Measurements from ENCODE around the gene NRARP.

Gene NRARP

DNA sequence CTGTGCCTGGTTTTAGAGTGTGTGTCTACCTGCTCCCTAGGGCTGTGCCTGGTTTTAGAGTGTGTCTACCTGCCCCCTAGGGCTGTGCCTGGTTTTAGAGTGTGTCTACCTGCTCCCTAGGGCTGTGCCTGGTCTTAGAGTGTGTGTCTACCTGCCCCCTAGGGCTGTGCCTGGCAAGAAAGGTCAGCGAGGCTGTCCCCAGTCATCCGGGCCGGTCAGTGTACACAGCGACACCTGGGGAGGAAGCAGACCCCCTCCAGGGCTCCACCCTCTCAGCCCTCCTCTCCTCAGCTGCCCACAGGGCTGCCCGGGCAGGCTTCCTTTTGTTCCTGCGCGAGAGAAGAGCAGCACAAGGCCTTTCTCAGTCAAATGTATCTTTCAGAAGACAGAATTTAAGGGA lies 4.1 kb downstream of the NRARP start:
- no peak for DNase-seq

DNA sequence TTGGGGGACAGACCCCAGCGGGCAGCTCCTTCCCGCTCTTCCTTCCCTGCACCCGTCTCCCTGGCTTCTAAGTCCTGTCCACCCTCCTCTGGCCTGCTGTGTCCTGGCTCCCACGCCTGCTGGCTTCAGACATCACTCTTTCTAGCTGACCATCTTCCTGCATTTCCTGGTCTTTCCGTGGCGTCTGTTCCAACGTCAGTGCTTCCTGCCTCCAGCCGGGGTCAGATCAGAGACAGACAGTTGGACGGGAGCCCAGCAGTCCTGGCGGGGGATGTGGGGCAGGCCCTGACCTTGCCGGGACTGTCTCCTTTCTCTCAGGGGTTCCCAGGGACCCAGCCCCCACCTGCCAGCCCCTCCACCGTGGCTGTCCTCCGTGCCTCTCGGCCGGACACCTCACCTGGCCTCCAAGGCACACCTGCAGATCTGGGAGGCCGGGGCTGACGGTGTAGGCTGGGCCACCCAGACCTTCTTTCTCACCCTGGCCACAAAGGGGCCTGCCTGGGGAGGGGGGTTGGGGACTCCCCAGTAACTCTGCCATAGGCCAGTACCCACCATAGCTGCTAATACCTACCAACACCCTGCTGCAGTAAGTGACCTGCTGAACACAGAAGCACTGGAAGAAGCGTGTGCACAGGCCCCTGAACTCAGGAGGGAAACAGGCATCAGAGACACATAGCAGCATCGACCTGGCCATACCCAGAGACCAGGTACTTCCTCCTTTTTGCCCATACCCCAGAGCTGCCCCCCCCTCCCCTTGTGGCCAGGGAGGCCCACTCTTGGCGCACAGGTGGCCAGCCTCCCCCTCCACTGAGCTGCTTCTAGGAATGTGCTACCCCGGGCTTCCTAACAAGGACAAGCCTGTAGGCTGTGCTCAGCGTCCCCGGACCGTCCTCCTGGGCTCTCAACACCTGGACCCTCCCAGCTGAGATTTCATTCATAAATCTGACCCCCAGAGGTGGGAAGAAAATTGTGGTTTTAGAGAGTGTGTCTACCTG lies 5.1 kb downstream of the NRARP start:
- DNase-seq, result no peak

DNA sequence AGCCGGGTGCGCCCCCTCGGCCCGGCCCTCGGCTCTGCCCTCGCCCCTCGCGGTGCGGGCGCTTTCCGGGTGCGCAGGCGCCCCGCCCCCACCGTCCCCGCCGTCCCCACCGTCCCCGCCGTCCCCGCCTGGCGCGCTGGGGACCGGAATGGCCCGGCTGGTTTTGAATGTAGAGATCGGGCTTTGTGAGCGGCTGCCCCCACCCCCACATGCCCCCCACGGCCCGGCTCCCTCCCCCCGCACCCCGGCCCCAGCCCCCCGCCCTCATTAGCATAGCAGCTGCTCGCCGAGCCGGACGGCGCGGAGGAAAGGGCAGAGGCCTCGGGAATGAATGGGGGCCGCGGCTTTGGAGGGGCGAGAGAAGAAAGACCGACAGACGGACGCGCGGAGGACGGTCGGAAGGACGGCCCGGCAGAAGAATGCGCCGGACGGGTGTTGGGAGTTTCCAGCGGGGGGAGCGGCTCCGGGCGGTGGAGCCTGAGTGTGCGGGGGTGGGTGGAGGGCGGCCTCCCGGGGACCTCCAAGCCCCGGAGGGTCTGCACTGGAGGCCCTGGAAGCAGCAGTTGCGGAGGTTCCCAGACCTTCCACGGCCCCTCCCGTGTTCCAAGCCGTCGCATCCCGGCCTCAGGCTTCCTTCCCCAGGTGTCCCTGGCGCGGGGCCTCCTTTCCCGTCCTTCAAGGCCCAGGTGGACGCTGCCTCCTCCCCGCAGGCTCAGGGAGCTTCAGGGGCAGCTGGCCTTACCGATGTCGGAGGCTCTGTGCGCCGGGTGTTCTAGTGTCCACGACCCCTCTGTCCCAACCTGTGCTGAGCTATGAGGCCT lies 6.0 kb downstream of the NRARP start:
- DNase-seq, result no peak

DNA sequence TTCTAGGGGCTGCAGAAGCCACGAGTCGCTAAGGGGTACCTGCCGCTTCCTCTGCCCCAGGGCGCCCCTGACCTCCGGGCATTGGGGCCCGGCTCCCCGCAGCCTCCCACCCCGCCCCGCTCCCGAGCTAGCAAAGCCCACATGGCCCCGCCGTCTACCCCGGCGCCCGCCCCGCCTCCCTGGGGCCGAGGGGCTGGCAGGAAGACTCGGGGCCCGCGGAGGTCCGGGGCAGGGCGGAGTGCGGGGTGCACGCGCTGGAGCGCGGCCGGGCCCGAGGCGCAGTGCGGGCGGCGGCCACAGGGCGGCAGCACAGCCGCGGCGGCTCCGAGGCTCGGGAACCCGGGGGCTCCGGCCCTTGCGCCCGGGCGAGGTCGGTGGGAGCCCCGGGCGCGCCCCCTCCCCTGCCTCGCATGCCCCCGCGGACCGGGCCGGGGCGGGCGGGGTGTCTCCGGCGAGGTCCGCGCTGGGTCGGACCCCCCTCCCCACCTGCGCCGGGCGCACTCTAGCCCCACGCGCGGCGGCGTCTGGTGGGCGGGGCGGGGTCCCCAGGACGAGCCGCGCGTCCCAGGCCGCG lies 6.7 kb downstream of the NRARP start:
- no peak for DNase-seq

DNA sequence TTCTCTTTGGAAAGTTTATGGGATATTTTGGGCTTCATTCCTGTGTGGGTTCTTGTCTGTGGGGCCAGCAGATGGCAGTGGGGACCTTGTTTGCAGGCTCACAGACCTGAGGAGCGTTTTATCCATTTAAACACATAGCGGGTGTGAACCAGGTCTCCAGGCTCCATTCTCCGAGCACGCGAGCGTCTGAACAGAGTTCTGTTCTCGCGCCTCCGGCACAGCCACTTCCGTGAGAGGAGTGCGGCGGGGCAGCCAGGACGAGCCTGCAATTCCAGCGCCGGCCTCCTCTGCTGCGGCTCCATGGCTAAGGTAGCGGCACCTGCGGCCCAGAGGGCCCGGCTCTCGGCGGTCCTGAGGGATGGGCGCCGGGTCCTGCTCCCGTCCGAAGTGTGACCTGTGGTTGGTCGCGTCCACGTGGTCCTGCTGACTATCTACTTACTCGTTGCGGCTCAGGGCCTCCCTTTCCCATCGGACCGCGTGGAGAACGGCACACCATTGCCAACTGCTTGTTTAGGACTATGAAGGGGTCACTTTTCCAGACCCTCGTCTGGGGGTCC lies 7.3 kb downstream of the NRARP start:
- no peak for DNase-seq

DNA sequence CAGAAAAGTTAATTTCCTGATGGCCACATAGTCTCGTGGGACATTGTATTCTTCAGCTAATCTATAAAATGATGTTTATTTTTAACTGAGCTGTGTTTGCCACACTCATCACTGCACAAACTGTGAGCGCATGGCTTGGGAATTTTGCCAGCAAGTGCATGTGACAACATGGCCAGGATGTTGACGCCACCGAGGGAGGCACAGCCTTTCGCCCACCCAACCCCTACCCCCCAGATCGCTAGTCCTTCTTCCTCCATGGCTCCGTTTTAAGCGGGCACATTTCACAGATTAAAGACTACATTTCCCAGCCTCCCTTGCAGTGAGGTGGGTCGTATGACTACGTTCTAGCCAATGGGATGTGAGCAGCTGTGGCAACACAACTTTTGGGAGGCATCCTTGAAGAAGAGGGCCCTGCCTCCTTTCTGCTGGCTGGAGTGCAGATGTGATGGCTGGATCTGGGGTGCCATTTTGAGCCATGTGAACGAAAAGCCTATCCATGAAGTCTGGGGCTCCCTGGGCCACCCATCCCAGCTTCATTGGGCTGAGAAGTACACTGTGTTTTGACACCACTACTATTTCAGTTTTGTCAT lies 7.9 kb downstream of the NRARP start:
- DNase-seq, result peak; percentile 41

DNA sequence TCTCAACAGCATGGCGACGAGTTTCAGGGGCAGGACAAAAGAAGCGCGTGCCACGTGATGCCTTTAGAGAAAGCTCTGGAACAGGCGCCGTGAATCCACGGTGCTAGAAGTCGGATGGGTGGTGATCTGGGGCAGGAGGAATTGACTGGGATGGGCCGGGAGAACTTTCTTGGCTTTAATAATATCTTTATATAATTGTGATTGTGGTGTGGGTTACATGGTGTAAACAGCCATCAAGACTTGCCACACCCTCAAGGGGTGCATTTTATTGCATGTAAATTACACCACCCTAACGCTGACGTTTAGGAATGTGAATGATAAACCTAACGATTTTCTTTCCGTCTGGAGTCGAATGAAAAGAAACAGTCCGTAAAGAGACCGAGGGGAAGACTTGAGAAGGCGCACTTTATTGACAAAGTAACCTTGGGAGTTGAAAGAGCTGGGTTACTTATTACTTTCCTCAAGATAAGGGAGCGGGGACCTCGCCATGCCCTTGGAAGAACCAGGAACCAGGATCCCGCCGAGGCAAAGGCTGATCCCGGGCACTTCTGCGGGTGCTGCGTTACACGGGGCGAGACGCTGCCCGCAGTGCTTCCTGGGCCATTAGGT lies 8.5 kb downstream of the NRARP start:
- no peak for DNase-seq

DNA sequence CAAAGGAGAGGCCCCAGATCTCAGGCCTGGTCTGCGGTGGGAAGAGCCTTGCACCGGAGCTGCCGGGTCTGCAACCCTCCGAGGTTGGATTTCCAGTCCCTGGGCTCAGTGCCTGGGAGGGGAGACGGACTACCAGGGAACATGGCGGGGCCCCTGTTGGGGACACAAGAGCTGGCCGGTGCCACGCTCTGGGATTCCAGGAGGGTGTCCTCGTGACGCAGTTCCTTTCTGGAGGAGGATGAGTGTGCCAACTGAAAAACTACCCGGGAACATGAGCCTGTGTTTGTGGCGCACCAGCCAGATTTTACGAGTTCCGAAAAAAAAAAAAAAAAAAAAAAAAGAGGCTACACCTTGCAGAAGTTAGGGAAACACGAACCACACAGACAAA lies 9.0 kb downstream of the NRARP start:
- DNase-seq, result no peak

DNA sequence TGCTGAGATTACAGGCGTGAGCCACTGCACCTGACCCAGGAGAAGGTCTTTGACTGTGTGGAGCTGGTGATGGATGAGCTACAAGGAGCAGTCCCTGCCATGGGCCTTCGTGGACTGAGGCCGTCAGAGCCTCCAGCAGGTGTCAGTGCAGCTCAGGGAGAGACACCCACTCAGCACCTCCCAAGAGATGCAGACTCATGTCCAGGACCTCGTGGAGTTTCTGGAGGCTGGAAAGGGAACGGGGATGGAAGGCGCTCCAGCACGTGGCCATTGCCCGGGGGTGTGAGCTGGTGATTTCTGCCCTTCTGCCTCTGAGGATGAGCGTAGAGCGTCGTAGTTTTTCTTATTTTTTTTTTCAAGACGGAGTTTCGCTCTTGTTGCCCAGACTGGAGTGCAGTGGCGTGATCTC lies 15.1 kb downstream of the NRARP start:
- peak; percentile 20 for DNase-seq

DNA sequence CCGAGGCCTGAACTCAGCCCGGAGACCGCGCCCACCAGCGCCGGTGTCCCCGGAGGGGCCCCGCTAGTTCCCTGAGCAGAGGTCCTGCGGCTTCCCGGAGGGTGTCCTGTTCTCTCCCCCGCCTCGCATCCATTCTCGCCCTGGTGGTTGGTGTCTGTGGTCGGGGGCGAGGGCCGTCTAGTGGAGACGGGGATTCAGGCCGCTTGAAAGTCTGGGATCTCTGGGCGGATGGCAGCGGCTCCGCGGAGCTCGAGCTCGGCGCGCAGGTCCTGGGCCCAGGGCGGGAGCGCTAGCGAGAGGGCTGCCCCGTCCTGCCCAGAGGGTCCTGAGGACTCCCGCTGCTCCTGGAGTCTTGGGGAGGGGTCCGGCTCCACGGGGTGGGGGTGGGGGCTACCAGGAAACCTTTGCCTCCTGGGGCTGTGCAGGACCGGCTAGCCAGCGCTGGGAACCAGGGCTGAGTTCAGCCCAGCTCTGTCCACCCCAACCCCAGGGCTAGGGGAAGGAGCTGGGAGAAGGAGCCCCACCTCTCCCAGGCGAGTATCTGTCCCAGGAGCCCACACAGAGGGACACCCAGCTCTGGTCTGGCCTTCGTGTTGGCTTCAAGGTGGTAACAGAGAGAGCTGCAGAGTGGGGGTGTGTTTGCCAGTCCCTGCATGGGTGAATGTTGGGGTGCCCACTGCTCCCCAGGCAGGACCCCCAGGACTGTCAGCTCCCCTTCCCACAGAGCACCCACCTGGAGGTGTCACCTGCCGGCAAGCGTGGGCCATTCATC lies 20.5 kb downstream of the NRARP start:
- no peak for DNase-seq

DNA sequence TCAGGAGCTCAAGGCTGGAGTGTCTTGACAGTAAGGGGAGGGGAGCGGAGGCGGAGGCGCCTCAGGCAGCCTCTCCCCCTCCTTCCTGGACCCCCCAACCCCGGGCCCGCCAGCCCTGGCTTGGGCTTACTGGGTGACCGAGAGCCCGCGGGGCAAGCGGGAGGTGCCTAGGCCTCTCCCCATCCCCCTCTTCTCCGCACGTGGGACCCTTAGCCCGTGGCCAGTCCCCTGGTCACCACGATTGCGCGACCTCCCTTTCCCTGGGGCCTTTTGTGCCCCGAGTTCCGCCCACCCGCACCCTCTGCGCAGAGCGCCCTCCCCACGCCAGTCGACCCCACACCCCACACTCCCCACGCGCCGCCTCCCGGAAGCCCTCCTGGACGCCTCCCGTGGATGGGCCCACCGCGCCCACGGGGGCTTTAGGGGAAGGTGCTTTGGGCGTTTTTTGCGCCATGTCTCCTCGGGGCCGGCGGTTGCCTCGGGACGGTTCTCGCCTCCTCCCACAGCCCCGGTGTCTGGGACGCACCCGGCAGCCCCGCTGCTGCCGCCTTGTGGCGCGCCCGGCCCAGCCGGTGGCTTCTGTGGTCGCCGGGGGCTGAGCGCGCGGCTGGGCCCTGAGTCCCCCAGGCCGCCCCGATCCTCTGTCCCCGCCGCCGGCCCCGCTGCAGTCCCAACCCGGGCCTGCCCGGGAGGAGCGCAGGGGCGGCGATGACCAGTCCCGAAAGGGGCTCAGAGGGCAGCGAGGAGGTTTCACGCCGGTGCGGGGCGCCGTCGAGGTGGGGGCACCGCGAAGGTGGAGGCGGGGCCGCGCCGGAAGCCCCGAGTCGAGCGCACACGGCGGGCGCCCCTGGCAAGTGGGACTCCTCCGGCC lies 21.4 kb downstream of the NRARP start:
- DNase-seq, result no peak

DNA sequence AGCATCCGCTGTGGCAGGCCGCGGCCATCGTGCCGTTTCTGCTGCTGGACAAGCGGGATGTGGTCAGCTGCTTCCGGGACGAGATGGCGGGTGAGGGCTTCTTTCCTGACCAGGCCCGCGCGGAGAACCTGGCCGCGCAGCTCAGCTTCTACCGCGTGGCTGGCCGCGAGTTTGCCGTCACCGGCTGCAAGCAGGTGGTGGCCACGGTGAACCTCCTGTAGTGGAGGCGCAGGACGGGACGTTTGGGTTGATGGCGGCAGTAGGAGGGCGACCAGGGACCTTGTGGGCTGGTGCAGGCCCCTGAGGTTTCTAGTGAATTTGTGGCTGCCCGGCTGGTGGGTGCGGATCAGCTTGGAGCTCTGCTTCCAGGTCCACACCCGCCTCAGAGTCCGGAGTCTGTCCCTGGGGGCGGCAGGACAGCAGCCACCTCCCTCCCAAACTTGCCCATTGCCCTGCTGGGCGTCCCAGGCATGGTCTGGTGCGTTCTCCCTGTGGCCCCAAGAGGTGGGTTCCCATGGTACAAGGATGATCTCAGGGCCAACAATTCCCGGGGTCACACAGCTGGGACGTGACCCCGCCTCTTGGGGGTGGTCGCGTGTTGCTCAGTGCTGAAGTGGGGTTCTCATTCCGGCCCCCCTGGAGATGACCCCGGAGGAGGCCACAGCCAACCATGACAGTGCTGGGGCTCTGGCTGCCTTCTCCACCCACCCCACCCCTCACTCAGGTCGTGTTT lies 22.2 kb downstream of the NRARP start:
- no peak for DNase-seq

DNA sequence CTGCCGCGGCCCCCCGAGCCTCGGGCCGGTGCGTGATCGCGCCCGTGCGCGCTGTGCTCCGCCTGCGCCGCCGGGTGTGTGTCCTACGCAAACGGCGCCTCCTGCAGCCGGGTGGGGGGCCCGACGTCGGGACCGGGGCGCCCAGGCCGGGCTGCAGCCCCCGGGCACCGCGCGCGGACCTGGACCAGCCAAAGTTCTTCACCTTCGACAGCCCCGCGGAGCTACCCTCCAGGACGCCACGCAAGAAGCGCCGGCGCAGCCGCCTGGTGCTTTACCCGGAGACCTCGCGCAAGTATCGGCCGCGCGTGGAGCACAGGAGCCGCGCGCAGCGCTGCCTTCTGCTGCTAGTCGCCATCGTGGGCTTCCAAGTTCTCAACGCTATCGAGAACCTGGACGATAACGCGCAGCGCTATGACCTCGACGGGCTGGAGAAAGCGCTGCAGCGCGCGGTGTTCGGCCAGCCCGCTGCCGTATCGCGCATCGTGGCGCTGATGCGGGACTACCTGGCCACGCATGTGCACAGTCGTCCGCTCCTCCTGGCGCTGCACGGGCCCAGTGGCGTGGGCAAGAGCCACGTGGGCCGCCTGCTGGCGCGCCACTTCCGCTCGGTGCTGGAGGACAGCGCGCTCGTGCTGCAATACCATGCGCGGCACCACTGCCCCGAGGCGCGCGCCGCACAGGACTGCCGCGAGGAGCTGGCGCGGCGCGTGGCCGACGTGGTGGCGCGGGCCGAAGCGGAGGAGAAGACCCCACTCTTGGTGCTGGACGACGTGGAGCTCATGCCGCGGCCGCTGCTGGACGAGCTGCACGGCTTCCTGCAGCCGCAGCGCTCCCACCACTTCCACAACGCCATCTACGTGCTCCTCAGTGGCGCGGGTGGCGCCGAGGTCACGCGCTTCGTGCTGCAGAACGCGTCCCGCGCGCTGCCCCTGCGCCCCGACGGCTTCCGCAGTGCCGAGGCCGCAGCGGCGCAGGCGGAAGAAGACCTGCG lies 23.1 kb downstream of the NRARP start:
- DNase-seq, result no peak

DNA sequence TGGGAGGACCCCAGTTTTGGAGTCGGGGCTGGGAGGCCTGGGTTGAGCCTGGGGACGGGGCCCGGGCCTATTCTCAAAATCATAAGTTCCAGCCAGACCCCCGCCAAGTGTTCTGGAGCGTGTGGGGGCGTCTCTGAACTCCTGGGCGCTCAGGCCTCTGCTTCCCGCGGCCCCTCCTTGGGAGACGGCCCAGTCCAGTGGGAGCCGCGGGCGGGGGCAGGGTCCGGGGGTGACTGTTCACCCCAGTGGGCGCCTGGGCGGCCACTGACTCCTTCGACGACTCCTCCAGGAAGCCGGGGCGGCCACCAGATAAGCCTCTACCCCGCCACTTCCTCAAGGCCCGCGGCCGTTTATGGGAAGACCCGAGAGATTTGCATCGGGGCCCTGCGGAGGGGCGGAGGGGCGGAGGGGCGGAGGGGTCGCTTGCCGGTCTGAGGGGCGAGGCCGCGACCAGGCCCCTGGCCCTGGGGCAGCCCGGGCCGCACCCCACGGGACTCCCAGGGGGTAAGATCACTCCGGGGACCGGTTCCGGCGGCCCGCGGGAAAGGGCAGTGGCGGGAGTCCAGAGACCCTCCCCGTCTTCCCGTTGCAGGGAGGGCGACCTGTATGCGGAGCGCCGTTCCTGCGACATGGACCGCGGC lies 23.9 kb downstream of the NRARP start:
- no peak for DNase-seq

DNA sequence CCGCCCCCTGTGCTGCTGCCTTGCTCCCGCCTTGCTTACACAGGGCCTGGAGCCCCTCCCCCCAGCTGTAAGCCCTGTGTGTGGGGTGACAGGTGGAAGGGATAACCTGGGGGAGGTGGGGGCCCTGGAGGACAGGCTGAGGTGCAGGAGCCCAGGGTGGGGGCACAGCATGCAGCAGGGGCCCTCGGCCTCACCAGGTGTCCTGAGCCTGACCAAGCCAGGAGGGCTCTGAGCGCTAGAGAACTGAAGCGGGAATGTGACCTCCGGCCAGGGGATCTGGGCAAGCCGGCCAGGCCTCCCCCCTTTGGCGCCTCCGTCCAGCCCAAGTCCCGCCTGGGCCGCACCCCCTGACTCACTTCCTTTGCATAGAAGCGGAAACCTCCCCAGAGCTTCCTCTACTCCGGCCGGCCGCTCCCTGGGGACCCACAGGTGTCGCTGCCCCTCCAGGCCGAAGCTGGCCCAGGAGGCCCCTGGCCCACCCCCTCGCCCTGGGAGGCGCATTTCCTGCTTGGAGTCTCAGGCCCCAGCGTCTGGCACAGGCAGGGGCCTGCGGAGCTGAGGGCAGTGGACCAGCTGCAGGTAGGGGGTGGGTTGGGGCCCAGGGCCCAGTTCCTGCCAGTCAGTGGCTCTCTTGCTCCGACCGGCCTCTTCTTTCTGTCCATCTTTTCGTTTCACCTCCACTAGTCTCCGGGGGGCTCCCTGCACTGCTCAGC lies 24.6 kb downstream of the NRARP start, which contains the start of gene TOR4A:
Gene TOR4A (plus strand): TSS at position 398 of the 713 bp plus-strand sequence. CDS start 964 bp downstream, outside the sequence.
- DNase-seq, result no peak

DNA sequence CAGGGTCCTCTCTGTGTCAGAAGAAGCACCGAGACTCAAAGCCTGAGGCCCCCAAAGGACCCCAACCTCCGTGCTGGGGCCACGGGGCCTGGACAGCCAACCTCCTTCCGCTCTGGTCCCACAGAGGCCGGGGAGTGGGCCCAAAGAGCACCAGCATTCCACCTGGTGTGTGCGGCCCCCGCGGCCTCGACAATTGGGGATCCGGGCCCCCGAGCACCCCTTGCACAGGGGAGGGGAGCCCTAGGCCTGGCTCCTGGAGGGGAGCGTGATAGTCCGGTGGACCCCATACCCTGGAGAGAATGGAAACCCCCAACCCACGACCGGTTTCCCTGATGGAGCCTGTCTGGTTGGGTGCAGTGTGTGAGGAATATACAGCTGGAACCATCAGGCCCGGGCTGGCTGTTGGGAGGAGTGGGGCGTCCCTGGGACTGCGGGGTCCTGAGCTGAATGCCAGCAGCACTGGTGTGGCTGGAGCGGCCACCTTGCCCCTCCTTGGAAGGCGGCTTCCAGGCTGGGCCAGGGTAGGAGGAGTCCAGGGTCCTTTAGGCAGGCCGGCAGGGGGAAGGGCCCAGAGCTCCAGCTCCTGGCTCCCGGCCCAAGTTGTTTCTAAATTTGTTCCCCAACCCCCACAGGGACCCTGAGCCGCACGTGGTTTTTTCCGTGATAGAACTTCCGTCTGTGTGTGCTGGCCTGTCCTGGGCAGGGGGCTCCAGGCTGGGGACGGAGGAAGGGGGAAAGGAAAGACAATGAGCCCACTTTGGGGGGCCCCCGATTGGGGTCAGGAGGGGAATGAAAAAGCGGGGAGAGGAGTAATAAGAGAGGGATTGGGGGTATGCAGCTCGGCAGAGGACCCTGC lies 25.4 kb downstream of the NRARP start:
- DNase-seq, result no peak
